ENCODE measurements around the gene KAZN.

The KAZN gene

GRCh38 chr1:15125101-15125745 is 526.7 kb downstream of the KAZN start:
- H3K27ac Mint-ChIP-seq: no peak overlapping the region
- DNase-seq: no peak
- H3K36me3 Mint-ChIP-seq (ENCODE audit: low read depth): no peaks in the 10 kb centered on the region
- TF ChIP-seq CTCF (IDR thresholded peaks at IDR 0.05): no peak
- H3K4me3 Mint-ChIP-seq: no peak overlapping the region
- peaks cover 9% of the 10 kb centered on the region for H3K9me3 Mint-ChIP-seq
- H3K27me3 Mint-ChIP-seq (ENCODE audit: low read depth, poor library complexity): peaks cover 12% of the 10 kb centered on the region
- H3K4me1 Mint-ChIP-seq: peaks cover 9% of the 10 kb centered on the region

GRCh38 chr1:15128077-15128476 is 529.6 kb downstream of the KAZN start:
- no peak for TF ChIP-seq CTCF (IDR thresholded peaks at IDR 0.05)
- Mint-ChIP-seq H3K4me3 (no peak overlapping the region), H3K4me1 (peaks cover 3% of the 10 kb centered on the region), H3K27ac (no peak overlapping the region), H3K36me3 (ENCODE audit: low read depth) (no peaks in the 10 kb centered on the region), H3K9me3 (peaks cover 9% of the 10 kb centered on the region), H3K27me3 (ENCODE audit: low read depth, poor library complexity) (peaks cover 13% of the 10 kb centered on the region)
- DNase-seq: no peak

- H3K27ac Mint-ChIP-seq: no peak overlapping the region
- no peaks in the 10 kb centered on the region for H3K36me3 Mint-ChIP-seq (ENCODE audit: low read depth)
- H3K4me3 Mint-ChIP-seq: no peak overlapping the region
- DNase-seq: peak; percentile 86
- peaks cover 13% of the 10 kb centered on the region for H3K27me3 Mint-ChIP-seq (ENCODE audit: low read depth, poor library complexity)
- H3K9me3 Mint-ChIP-seq: peaks cover 9% of the 10 kb centered on the region
- no peaks in the 10 kb centered on the region for H3K4me1 Mint-ChIP-seq
- peak; percentile 88 for TF ChIP-seq CTCF (IDR thresholded peaks at IDR 0.05)
Measured at GRCh38 chr1:15128520-15129313, 530.2 kb downstream of the KAZN start.

GRCh38 chr1:15129944-15130343 is 531.5 kb downstream of the KAZN start:
- Mint-ChIP-seq H3K9me3 (peaks cover 9% of the 10 kb centered on the region), H3K27me3 (ENCODE audit: low read depth, poor library complexity) (peaks cover 18% of the 10 kb centered on the region), H3K36me3 (ENCODE audit: low read depth) (no peaks in the 10 kb centered on the region), H3K27ac (no peak overlapping the region), H3K4me3 (no peak overlapping the region), H3K4me1 (no peaks in the 10 kb centered on the region)
- no peak for DNase-seq
- TF ChIP-seq CTCF (IDR thresholded peaks at IDR 0.05): no peak

- Mint-ChIP-seq H3K4me1 (no peaks in the 10 kb centered on the region), H3K27me3 (ENCODE audit: low read depth, poor library complexity) (peaks cover 24% of the 10 kb centered on the region), H3K36me3 (ENCODE audit: low read depth) (no peaks in the 10 kb centered on the region), H3K9me3 (peaks cover 9% of the 10 kb centered on the region), H3K27ac (no peak overlapping the region), H3K4me3 (no peak overlapping the region)
- no peak for DNase-seq
- no peak for TF ChIP-seq CTCF (IDR thresholded peaks at IDR 0.05)
Measured at GRCh38 chr1:15130607-15131006, 532.1 kb downstream of the KAZN start.

Data from nephron progenitor cell (in vitro differentiated cells).